ENCODE measurements around the gene ZNF280D.

GRCh38 chr15:56775641-56776040 lies 42.3 kb upstream of the ZNF280D start:
- TF ChIP-seq YY1 (IDR thresholded peaks at IDR 0.05; ENCODE audit: insufficient read depth, insufficient read length) (no peak), ZNF274 (IDR thresholded peaks at IDR 0.05; ENCODE audit: low read depth, low read length) (no peak)
